ENCODE data around the gene OR4P4.

The OR4P4 gene

DNA sequence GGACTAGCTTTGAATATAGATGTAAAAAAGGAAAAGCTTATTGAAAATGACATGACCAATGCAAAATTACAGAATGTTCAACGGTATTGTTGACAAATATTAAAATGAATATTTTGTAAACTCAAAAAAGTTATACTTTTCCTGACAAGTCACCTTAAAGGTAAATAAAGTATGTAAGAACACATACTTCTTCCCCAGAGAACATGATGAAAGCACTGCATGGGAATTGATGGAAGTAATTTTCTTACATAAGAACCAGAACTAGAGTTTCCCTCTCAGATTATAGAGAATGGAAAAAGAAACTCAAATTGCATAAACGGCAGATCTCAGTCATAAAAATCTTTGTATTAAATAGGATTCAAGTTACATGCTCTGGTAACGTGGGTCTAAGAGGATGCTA, at the start of gene OR4P4:
TSS of gene OR4P4 (plus strand) at position 301 of the 400 bp plus-strand sequence.
- DNase-seq = no peak

DNA sequence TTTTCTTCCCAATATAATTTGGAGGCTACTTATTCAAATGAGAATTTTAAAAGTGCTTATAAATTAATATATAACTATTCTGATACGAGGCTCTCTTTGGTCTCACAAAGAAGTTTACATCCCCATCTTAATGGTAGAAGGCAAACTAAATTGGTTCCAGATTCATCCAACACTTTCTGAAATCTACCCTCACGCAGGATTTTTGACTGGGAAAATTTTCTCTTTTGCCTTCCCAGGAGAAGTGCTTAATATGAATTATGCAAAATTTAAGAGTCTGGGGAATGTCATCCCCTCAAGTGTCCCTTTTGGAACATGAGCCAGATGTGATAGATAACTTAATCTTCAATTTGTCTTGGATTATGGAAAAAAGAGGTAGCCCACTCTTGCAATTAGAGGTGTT, 27.4 kb upstream of the OR4P4 start, which contains the start of gene OR4C11:
TSS of gene OR4C11 (minus strand) at position 101 of the 400 bp plus-strand sequence. CDS start 3,272 bp downstream, outside the sequence.
- no peak for DNase-seq

GRCh38 chr11:55624531-55624930, 10.4 kb upstream of the OR4P4 start:
- no peak for DNase-seq

DNA sequence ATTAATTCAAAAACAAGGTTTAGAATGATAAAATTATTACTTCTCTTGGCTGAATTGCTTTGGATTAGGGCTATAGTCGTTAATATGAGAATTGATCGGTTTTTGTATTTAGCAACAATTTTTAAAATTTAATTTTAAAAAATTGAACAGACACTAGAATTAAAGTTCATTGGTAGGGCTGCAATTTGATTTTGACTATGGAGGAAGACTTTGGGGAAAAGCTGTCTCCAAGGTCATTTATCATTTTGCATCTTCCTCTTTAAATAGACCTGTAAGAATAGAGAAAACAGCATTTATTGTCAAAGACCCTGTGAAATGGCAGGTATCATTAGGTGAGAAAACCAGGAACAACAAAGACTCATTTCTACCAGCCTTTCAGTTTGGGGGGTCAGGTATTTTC, 13.1 kb downstream of the OR4P4 start, which contains the start of gene OR4S2:
TSS of gene OR4S2 (plus strand) at position 301 of the 400 bp plus-strand sequence. CDS start 2,577 bp downstream, outside the sequence.
- no peak for DNase-seq

- no peak for DNase-seq
Measured at GRCh38 chr11:55652560-55652959, 17.6 kb downstream of the OR4P4 start.

- DNase-seq = no peak
Measured at GRCh38 chr11:55655096-55655495, 20.2 kb downstream of the OR4P4 start.

DNA sequence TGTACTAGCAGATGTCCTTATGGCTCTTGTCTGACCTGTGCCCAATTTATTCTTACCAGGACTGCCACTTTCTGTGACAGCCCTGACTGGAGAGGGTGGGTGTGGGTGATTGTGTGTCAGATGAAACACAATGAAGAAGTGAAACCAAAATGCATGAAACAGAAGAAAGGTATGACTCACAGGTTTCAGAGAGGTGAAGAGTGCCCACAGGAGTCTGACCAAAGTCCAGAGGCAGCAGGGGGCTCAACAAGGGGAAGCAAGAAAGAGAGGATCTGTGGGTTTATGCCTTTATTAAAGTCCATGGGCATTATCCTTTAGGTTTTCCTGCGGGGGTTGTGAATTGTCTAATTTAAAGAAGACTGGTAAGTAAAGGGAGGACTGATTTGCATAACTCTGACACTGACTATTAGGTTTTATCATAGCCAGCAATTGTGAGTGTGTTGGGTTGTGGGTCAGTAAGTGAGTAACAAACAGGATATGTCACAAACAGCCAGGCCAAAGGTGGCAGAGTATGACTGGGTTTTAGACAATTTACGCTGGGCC, 23.2 kb downstream of the OR4P4 start:
- no peak for DNase-seq

DNA sequence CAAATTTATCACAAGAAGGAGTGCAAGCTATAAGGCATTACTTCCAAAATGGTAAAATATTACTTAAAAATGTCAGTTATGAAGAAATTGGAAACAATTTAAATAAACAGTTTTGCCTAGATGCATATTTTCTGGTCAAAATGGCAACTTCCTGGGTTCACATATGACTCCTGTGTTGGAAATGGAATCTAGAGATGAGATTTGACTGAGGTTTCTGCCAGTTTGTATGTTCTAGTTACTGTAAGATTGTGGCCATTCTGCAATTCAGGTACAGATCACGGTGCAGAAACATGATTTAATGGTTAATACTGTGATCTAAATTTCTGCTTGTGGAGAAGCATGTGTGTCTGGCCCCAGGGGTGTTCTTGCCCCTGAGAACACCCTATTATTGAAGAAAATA, 23.7 kb downstream of the OR4P4 start:
- no peak for DNase-seq

DNA sequence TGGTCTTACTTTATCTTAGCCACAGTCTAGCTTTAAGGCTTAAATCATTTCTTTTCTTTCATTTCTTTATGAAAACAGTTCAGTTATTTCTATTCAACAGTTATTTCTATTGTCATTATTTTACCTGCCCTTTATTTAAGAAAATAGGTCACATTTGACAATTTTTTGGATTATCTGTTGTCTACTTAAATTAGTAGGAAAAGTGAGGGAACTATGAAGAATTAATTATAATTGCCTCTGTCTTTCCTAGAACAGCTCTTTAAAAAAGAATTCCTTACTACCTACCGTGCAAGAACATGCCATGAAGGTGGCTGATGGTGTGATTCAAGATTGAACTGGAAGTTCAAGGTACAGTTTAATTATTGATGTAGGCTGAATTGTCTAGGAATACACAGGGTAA, 27.0 kb downstream of the OR4P4 start, which contains the start of gene OR4C6:
TSS of gene OR4C6 (plus strand) at position 301 of the 400 bp plus-strand sequence. CDS start 2,966 bp downstream, outside the sequence.
- DNase-seq = no peak

DNA sequence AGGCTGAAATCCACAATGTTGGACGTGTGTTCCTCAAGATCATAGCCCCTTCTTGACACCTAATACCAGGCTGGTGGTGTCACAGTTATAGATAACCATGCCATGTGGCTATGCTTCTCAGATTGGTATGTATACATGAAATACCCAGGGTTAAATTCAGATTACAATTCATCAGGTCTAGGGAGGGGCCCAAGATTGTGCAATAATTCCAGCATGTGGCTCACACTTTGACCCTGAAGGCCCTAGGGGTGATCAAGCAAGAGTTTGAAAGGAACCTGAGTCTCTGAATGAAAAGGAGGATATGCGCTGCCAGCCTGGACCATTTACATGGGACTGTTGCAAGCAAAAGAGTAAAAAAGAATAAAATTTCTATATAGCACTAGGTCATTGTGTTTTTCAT, 34.5 kb downstream of the OR4P4 start:
- DNase-seq = no peak

- no peak for DNase-seq
Measured at GRCh38 chr11:55673860-55674259, 38.9 kb downstream of the OR4P4 start.

Data from NCI-H187 treated with DMSO at 0.1 percent for 48 hours (cell line).